IMR-90 (cell line): ENCODE measurements around the gene GORASP1.
A peak's percentile ranks its signal among the peaks of the same experiment; 100 is the strongest.

Experiments used
- BHLHE40 ChIP-seq: fragments of 150-350 bp; IDR thresholded peaks from 2 replicates; pipeline ENCODE4 v1.6.1; 2016; ENCODE audit warnings: mild to moderate bottlenecking, low read depth, low read length
- FOS ChIP-seq: fragments of 150-350 bp; IDR thresholded peaks from 2 replicates; pipeline ENCODE4 v1.6.1; 2016; ENCODE audit warnings: low read depth, low read length
- USF2 ChIP-seq: fragments of 150-350 bp; IDR thresholded peaks from 2 replicates; pipeline ENCODE4 v1.6.1; 2017; ENCODE audit warnings: mild to moderate bottlenecking, antibody characterized with exemption, low read length, low read depth
- TF ChIP-seq, protein P1 (sequence below): conservative IDR thresholded peaks from 2 replicates; pipeline ENCODE4 v1.5.1; 2012; ENCODE audit warnings: mild to moderate bottlenecking, low read depth, low read length, improper control_type of control experiment

DNA sequence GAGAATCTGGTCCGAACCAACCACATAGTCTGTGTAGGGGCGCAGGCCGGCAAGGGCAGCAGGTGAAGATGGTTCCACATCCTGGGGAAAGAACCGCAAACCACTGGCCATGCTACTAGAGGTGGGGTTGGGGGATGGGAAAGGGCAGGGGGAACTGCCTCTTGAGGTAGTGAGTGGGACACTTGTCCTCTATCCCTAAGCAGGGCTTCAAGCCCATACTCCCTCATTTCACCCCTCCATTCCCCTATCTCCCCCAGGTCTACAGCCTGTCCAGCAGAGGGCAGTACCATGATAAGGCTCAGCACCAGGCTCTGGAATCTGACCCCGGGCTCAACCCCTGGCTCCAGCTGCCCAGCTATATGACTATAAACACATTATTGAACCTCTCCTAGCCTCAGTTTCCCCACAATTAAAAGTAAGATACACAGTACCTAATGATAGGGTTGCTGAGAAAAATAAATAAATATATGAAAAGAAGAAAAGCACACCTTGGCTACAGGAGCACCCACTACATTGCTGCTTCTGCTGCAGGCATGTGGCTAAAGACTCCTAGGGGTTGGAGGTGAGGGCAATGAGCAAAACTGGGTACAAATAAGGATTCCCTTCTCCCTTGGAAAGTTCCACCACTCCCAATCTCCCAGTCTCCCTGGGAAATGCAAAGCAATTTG is 6.3 kb downstream of the GORASP1 start:
- TF ChIP-seq, protein P1, sequence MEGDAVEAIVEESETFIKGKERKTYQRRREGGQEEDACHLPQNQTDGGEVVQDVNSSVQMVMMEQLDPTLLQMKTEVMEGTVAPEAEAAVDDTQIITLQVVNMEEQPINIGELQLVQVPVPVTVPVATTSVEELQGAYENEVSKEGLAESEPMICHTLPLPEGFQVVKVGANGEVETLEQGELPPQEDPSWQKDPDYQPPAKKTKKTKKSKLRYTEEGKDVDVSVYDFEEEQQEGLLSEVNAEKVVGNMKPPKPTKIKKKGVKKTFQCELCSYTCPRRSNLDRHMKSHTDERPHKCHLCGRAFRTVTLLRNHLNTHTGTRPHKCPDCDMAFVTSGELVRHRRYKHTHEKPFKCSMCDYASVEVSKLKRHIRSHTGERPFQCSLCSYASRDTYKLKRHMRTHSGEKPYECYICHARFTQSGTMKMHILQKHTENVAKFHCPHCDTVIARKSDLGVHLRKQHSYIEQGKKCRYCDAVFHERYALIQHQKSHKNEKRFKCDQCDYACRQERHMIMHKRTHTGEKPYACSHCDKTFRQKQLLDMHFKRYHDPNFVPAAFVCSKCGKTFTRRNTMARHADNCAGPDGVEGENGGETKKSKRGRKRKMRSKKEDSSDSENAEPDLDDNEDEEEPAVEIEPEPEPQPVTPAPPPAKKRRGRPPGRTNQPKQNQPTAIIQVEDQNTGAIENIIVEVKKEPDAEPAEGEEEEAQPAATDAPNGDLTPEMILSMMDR, result peak; percentile 62
- TF ChIP-seq USF2 (no peak), FOS (no peak), BHLHE40 (no peak)
